A549 (cell line): ENCODE measurements around the gene CACNA2D2.

ENCODE experiments used
- CHD2 ChIP-seq: fragments of 150-350 bp; IDR thresholded peaks from 2 replicates; pipeline ENCODE4 v1.6.1; 2014; ENCODE audit warnings: low read length; ENCODE audit not compliant: partially characterized antibody
- HEYL ChIP-seq: fragments of 250-450 bp; sonication (Bioruptor Pico); IDR thresholded peaks from 2 replicates; pipeline ENCODE4 v1.8.0; 2021; ENCODE audit warnings: mild to moderate bottlenecking, moderate library complexity
- MAFK ChIP-seq: fragments of 450-650 bp; IDR thresholded peaks from 2 replicates; pipeline ENCODE4 v1.6.1; 2014; ENCODE audit not compliant: partially characterized antibody
- POLR2A ChIP-seq: IDR thresholded peaks from 2 replicates; pipeline ENCODE4 v1.6.1; 2012; ENCODE audit warnings: mild to moderate bottlenecking, low read length
- ZNF302 ChIP-seq: fragments of 250-450 bp; sonication (Bioruptor Pico); IDR thresholded peaks from 2 replicates; pipeline ENCODE4 v1.9.0; 2021; ENCODE audit warnings: inconsistent platforms, mild to moderate bottlenecking, moderate library complexity
- TF ChIP-seq, protein P1 (sequence below): fragments of >200 bp; sonication (Bioruptor Twin); formaldehyde crosslinking; IDR thresholded peaks from 3 replicates; pipeline ENCODE4 v1.5.1; 2016
- TF ChIP-seq, protein P2 (sequence below): IDR thresholded peaks from 2 replicates; pipeline ENCODE4 v1.6.1; 2012; ENCODE audit warnings: low read depth, borderline replicate concordance

DNA sequence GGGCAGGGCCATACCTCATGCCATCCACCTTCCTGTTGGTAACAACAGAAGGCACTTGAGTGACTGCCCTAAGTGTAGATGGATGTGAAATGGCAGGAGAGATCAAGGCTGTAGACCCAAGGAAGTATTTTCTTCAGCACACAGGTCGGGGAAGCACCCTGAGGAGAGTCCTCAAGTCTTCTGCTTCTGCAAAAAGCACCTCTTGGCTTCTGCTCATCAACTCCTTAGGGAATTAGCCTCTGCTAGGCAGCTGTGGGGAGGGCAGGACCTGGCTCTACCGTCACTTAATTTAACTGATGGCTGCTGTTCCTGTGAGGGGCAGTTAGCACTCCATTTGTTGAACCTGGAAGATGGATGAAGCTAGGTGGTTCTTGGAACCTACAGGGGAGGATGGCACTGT is 6.9 kb upstream of the CACNA2D2 start:
- TF ChIP-seq, protein P1, sequence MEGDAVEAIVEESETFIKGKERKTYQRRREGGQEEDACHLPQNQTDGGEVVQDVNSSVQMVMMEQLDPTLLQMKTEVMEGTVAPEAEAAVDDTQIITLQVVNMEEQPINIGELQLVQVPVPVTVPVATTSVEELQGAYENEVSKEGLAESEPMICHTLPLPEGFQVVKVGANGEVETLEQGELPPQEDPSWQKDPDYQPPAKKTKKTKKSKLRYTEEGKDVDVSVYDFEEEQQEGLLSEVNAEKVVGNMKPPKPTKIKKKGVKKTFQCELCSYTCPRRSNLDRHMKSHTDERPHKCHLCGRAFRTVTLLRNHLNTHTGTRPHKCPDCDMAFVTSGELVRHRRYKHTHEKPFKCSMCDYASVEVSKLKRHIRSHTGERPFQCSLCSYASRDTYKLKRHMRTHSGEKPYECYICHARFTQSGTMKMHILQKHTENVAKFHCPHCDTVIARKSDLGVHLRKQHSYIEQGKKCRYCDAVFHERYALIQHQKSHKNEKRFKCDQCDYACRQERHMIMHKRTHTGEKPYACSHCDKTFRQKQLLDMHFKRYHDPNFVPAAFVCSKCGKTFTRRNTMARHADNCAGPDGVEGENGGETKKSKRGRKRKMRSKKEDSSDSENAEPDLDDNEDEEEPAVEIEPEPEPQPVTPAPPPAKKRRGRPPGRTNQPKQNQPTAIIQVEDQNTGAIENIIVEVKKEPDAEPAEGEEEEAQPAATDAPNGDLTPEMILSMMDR, result no peak
- TF ChIP-seq MAFK (no peak), ZNF302 (CRISPR knock-in tag) (no peak), HEYL (CRISPR knock-in tag) (no peak), POLR2A (no peak), CHD2 (no peak)
- TF ChIP-seq, protein P2, sequence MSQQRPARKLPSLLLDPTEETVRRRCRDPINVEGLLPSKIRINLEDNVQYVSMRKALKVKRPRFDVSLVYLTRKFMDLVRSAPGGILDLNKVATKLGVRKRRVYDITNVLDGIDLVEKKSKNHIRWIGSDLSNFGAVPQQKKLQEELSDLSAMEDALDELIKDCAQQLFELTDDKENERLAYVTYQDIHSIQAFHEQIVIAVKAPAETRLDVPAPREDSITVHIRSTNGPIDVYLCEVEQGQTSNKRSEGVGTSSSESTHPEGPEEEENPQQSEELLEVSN, result no peak
